ENCODE data around the gene ERMAP.

- TF ChIP-seq CTCF (conservative IDR thresholded peaks at IDR 0.05) (no peak), ZFX (IDR thresholded peaks at IDR 0.05) (no peak)
Observed at GRCh38 chr1:42768172-42768571, 48.8 kb upstream of the ERMAP start.
